ENCODE data around the gene BCAS1.

Gene BCAS1

GRCh38 chr20:53920647-53921245, 149.6 kb downstream of the BCAS1 start:
- DNase-seq (ENCODE audit: insufficient read length, low spot score) (no peak), FAIRE-seq (no peak)
- TF ChIP-seq CTCF (IDR thresholded peaks at IDR 0.05; ENCODE audit: insufficient read depth, missing control alignments) = no peak

GRCh38 chr20:53919886-53920285, 150.5 kb downstream of the BCAS1 start:
- TF ChIP-seq CTCF (IDR thresholded peaks at IDR 0.05; ENCODE audit: insufficient read depth, missing control alignments) = no peak
- no peak for DNase-seq (ENCODE audit: insufficient read length, low spot score)

GRCh38 chr20:53918949-53919361, 151.4 kb downstream of the BCAS1 start:
- FAIRE-seq (no peak), DNase-seq (ENCODE audit: insufficient read length, low spot score) (no peak)
- no peak for TF ChIP-seq CTCF (IDR thresholded peaks at IDR 0.05; ENCODE audit: insufficient read depth, missing control alignments)

More at GRCh38 chr20:53919886-53920285, 150.5 kb downstream of the BCAS1 start:
- no peak for FAIRE-seq

- DNase-seq (ENCODE audit: insufficient read length, low spot score) (no peak), FAIRE-seq (no peak)
- TF ChIP-seq CTCF (IDR thresholded peaks at IDR 0.05; ENCODE audit: insufficient read depth, missing control alignments) = no peak
Measured at GRCh38 chr20:53918020-53918311, 152.4 kb downstream of the BCAS1 start.

- no peak for TF ChIP-seq CTCF (IDR thresholded peaks at IDR 0.05; ENCODE audit: insufficient read depth, missing control alignments)
- DNase-seq (ENCODE audit: insufficient read length, low spot score) (no peak), FAIRE-seq (no peak)
Measured at GRCh38 chr20:53917145-53918019, 153.0 kb downstream of the BCAS1 start.

GRCh38 chr20:53916173-53916512, 154.3 kb downstream of the BCAS1 start:
- no peak for DNase-seq (ENCODE audit: insufficient read length, low spot score)
- FAIRE-seq = no peak
- TF ChIP-seq CTCF (IDR thresholded peaks at IDR 0.05; ENCODE audit: insufficient read depth, missing control alignments) = no peak
